ENCODE measurements around the gene PEAK1. TPM values are rescaled to one million over a fixed set of nuclear protein-coding genes. Genes with fewer than 3 reads are reported as not detected.

PEAK1 gene
- total RNA-seq, 1 experiment from 2014 or later: 2.5 TPM

GRCh38 chr15:77096138-77096537 lies 323.8 kb downstream of the PEAK1 start:
- no peaks in the 10 kb centered on the region for H3K36me3 ChIP-seq (ENCODE audit: insufficient read depth, low read length)
- H3K9me2 ChIP-seq (replicated peaks; ENCODE audit: insufficient read depth, low read length): no peaks in the 10 kb centered on the region
- no peaks in the 10 kb centered on the region for H3K9me3 ChIP-seq (ENCODE audit: low read length)
- H3K27me3 ChIP-seq (ENCODE audit: low read length): no peaks in the 10 kb centered on the region
- H4K20me1 ChIP-seq (ENCODE audit: insufficient read depth, low read depth, low read length): no peaks in the 10 kb centered on the region
- no peak for DNase-seq
- H3K79me2 ChIP-seq (ENCODE audit: low read length): no peaks in the 10 kb centered on the region
- H2AFZ ChIP-seq (ENCODE audit: low read length): no peak overlapping the region
- no peak overlapping the region for H3K27ac ChIP-seq (ENCODE audit: low read length)
- no peak overlapping the region for H3K4me3 ChIP-seq (ENCODE audit: low read length)
- H3K9ac ChIP-seq (ENCODE audit: low read length): no peak overlapping the region
- no peak overlapping the region for H3K4me2 ChIP-seq (ENCODE audit: low read depth, low read length, poor library complexity, severe bottlenecking)
- no peaks in the 10 kb centered on the region for H3K4me1 ChIP-seq (ENCODE audit: low read length)

GRCh38 chr15:77094397-77095030 lies 325.4 kb downstream of the PEAK1 start:
- no peak overlapping the region for H3K9ac ChIP-seq (ENCODE audit: low read length)
- H3K9me2 ChIP-seq (replicated peaks; ENCODE audit: insufficient read depth, low read length): no peaks in the 10 kb centered on the region
- DNase-seq: no peak
- H3K27me3 ChIP-seq (ENCODE audit: low read length): no peaks in the 10 kb centered on the region
- no peak overlapping the region for H2AFZ ChIP-seq (ENCODE audit: low read length)
- H3K4me3 ChIP-seq (ENCODE audit: low read length): no peak overlapping the region
- H3K27ac ChIP-seq (ENCODE audit: low read length): no peak overlapping the region
- H3K36me3 ChIP-seq (ENCODE audit: insufficient read depth, low read length): no peaks in the 10 kb centered on the region
- no peaks in the 10 kb centered on the region for H3K79me2 ChIP-seq (ENCODE audit: low read length)
- H3K4me2 ChIP-seq (ENCODE audit: low read depth, low read length, poor library complexity, severe bottlenecking): no peak overlapping the region
- H3K9me3 ChIP-seq (ENCODE audit: low read length): no peaks in the 10 kb centered on the region
- H3K4me1 ChIP-seq (ENCODE audit: low read length): no peaks in the 10 kb centered on the region
- no peaks in the 10 kb centered on the region for H4K20me1 ChIP-seq (ENCODE audit: insufficient read depth, low read depth, low read length)

GRCh38 chr15:77093436-77093835 lies 326.5 kb downstream of the PEAK1 start:
- Histone ChIP-seq H2AFZ (ENCODE audit: low read length) (no peak overlapping the region), H3K27me3 (ENCODE audit: low read length) (no peaks in the 10 kb centered on the region), H3K9me3 (ENCODE audit: low read length) (no peaks in the 10 kb centered on the region), H3K27ac (ENCODE audit: low read length) (no peak overlapping the region), H3K4me3 (ENCODE audit: low read length) (no peak overlapping the region), H3K79me2 (ENCODE audit: low read length) (no peaks in the 10 kb centered on the region), H3K36me3 (ENCODE audit: insufficient read depth, low read length) (no peaks in the 10 kb centered on the region), H3K4me1 (ENCODE audit: low read length) (no peaks in the 10 kb centered on the region), H3K9ac (ENCODE audit: low read length) (no peak overlapping the region), H4K20me1 (ENCODE audit: insufficient read depth, low read depth, low read length) (no peaks in the 10 kb centered on the region), H3K4me2 (ENCODE audit: low read depth, low read length, poor library complexity, severe bottlenecking) (no peak overlapping the region), H3K9me2 (replicated peaks; ENCODE audit: insufficient read depth, low read length) (no peaks in the 10 kb centered on the region)
- no peak for DNase-seq

- H3K4me3 ChIP-seq (ENCODE audit: low read length): no peak overlapping the region
- no peak for DNase-seq
- H3K79me2 ChIP-seq (ENCODE audit: low read length): no peaks in the 10 kb centered on the region
- H3K9ac ChIP-seq (ENCODE audit: low read length): no peak overlapping the region
- no peaks in the 10 kb centered on the region for H3K27me3 ChIP-seq (ENCODE audit: low read length)
- no peak overlapping the region for H3K4me2 ChIP-seq (ENCODE audit: low read depth, low read length, poor library complexity, severe bottlenecking)
- H3K27ac ChIP-seq (ENCODE audit: low read length): no peak overlapping the region
- no peaks in the 10 kb centered on the region for H3K36me3 ChIP-seq (ENCODE audit: insufficient read depth, low read length)
- H4K20me1 ChIP-seq (ENCODE audit: insufficient read depth, low read depth, low read length): no peaks in the 10 kb centered on the region
- H3K4me1 ChIP-seq (ENCODE audit: low read length): peaks cover 4% of the 10 kb centered on the region; the same call in 1 of the 2 replicates
- H2AFZ ChIP-seq (ENCODE audit: low read length): no peak overlapping the region
- no peaks in the 10 kb centered on the region for H3K9me3 ChIP-seq (ENCODE audit: low read length)
- H3K9me2 ChIP-seq (replicated peaks; ENCODE audit: insufficient read depth, low read length): no peaks in the 10 kb centered on the region
Measured at GRCh38 chr15:77091097-77091496, 328.8 kb downstream of the PEAK1 start.

- H2AFZ ChIP-seq (ENCODE audit: low read length): no peak overlapping the region
- no peaks in the 10 kb centered on the region for H3K9me2 ChIP-seq (replicated peaks; ENCODE audit: insufficient read depth, low read length)
- H3K9ac ChIP-seq (ENCODE audit: low read length): no peak overlapping the region
- no peaks in the 10 kb centered on the region for H3K9me3 ChIP-seq (ENCODE audit: low read length)
- no peak overlapping the region for H3K27ac ChIP-seq (ENCODE audit: low read length)
- no peaks in the 10 kb centered on the region for H4K20me1 ChIP-seq (ENCODE audit: insufficient read depth, low read depth, low read length)
- H3K4me2 ChIP-seq (ENCODE audit: low read depth, low read length, poor library complexity, severe bottlenecking): no peak overlapping the region
- H3K4me3 ChIP-seq (ENCODE audit: low read length): no peak overlapping the region
- H3K27me3 ChIP-seq (ENCODE audit: low read length): no peaks in the 10 kb centered on the region
- no peaks in the 10 kb centered on the region for H3K79me2 ChIP-seq (ENCODE audit: low read length)
- H3K36me3 ChIP-seq (ENCODE audit: insufficient read depth, low read length): no peaks in the 10 kb centered on the region
- peaks cover 38% of the 10 kb centered on the region for H3K4me1 ChIP-seq (ENCODE audit: low read length)
- no peak for DNase-seq
Measured at GRCh38 chr15:77087213-77087612, 332.7 kb downstream of the PEAK1 start.

- Histone ChIP-seq H3K4me2 (ENCODE audit: low read depth, low read length, poor library complexity, severe bottlenecking) (no peak overlapping the region), H3K9me2 (replicated peaks; ENCODE audit: insufficient read depth, low read length) (no peaks in the 10 kb centered on the region), H3K9ac (ENCODE audit: low read length) (no peak overlapping the region), H3K4me1 (ENCODE audit: low read length) (peaks cover 42% of the 10 kb centered on the region), H2AFZ (ENCODE audit: low read length) (no peak overlapping the region), H3K4me3 (ENCODE audit: low read length) (no peak overlapping the region), H3K36me3 (ENCODE audit: insufficient read depth, low read length) (no peaks in the 10 kb centered on the region), H3K9me3 (ENCODE audit: low read length) (no peaks in the 10 kb centered on the region), H3K27me3 (ENCODE audit: low read length) (no peaks in the 10 kb centered on the region), H3K79me2 (ENCODE audit: low read length) (no peaks in the 10 kb centered on the region), H4K20me1 (ENCODE audit: insufficient read depth, low read depth, low read length) (no peaks in the 10 kb centered on the region), H3K27ac (ENCODE audit: low read length) (no peak overlapping the region)
- DNase-seq: no peak
Measured at GRCh38 chr15:77085297-77085696, 334.6 kb downstream of the PEAK1 start.

GRCh38 chr15:77084436-77084835 lies 335.5 kb downstream of the PEAK1 start:
- H4K20me1 ChIP-seq (ENCODE audit: insufficient read depth, low read depth, low read length): no peaks in the 10 kb centered on the region
- H2AFZ ChIP-seq (ENCODE audit: low read length): peak overlapping the region; percentile 66
- H3K9ac ChIP-seq (ENCODE audit: low read length): peak overlapping the region; percentile 59
- H3K9me3 ChIP-seq (ENCODE audit: low read length): no peaks in the 10 kb centered on the region
- H3K27ac ChIP-seq (ENCODE audit: low read length): peak overlapping the region; percentile 60
- H3K4me3 ChIP-seq (ENCODE audit: low read length): peak overlapping the region; percentile 53
- H3K4me2 ChIP-seq (ENCODE audit: low read depth, low read length, poor library complexity, severe bottlenecking): peak overlapping the region; percentile 68
- no peaks in the 10 kb centered on the region for H3K9me2 ChIP-seq (replicated peaks; ENCODE audit: insufficient read depth, low read length)
- no peak for DNase-seq
- peaks cover 42% of the 10 kb centered on the region for H3K4me1 ChIP-seq (ENCODE audit: low read length)
- no peaks in the 10 kb centered on the region for H3K36me3 ChIP-seq (ENCODE audit: insufficient read depth, low read length)
- H3K27me3 ChIP-seq (ENCODE audit: low read length): no peaks in the 10 kb centered on the region
- H3K79me2 ChIP-seq (ENCODE audit: low read length): no peaks in the 10 kb centered on the region

GRCh38 chr15:77083381-77084160 lies 336.3 kb downstream of the PEAK1 start:
- Histone ChIP-seq H3K4me2 (ENCODE audit: low read depth, low read length, poor library complexity, severe bottlenecking) (peak overlapping the region; percentile 68), H3K9me2 (replicated peaks; ENCODE audit: insufficient read depth, low read length) (no peaks in the 10 kb centered on the region), H3K9ac (ENCODE audit: low read length) (peak overlapping the region; percentile 59), H3K36me3 (ENCODE audit: insufficient read depth, low read length) (no peaks in the 10 kb centered on the region), H3K79me2 (ENCODE audit: low read length) (no peaks in the 10 kb centered on the region), H3K4me1 (ENCODE audit: low read length) (peaks cover 42% of the 10 kb centered on the region), H4K20me1 (ENCODE audit: insufficient read depth, low read depth, low read length) (no peaks in the 10 kb centered on the region), H3K4me3 (ENCODE audit: low read length) (peak overlapping the region; percentile 57), H3K27ac (ENCODE audit: low read length) (peak overlapping the region; percentile 60), H3K27me3 (ENCODE audit: low read length) (no peaks in the 10 kb centered on the region), H3K9me3 (ENCODE audit: low read length) (no peaks in the 10 kb centered on the region), H2AFZ (ENCODE audit: low read length) (peak overlapping the region; percentile 70)
- DNase-seq: peak; percentile 98

All from Karpas-422 (cell line).